Gastroesophageal sphincter (tissue), 3 donors: ENCODE data around the gene GRIK3.

Experiments used
- CTCF ChIP-seq, 4 experiments: fragments of 200-600 bp in 2 of 4; fragments of 450-650 bp in 2 of 4; sonication (generic) in 1 of 4; IDR thresholded peaks; one replicate each; pipeline ENCODE4 v1.5.1; 2017 to 2019; ENCODE audit warnings: antibody characterized with exemption in 4 of 4, mild to moderate bottlenecking in 2 of 4, moderate library complexity in 2 of 4
- EP300 ChIP-seq: sonication (generic); formaldehyde crosslinking; IDR thresholded peaks from one replicate; pipeline ENCODE4 v1.6.1; 2017; ENCODE audit warnings: antibody characterized with exemption, mild to moderate bottlenecking
- POLR2A ChIP-seq, 2 donors: fragments of 450-650 bp; IDR thresholded peaks; one replicate each; pipeline ENCODE4 v1.6.1; 2017; ENCODE audit warnings: antibody characterized with exemption in 2 of 2, mild to moderate bottlenecking in 2 of 2, moderate library complexity in 1 of 2
- POLR2AphosphoS5 ChIP-seq: sonication (generic); formaldehyde crosslinking; IDR thresholded peaks from one replicate; pipeline ENCODE4 v1.6.1; 2017; ENCODE audit warnings: antibody characterized with exemption

GRCh38 chr1:36863061-36863460, 171.3 kb downstream of the GRIK3 start:
- TF ChIP-seq CTCF (IDR thresholded peaks at IDR 0.05) (no peak), EP300 (no peak), POLR2AphosphoS5 (no peak), POLR2A (IDR thresholded peaks at IDR 0.05) (no peak)
